NB4 (cell line): Measurements from ENCODE around the gene CCDC78.

Experiments used
- DNase-seq: peaks from one replicate; pipeline ENCODE4 v3.0.0; 2010; ENCODE audit warnings: low read depth
- H3K4me3 ChIP-seq: one replicate; pipeline ENCODE4 v1.5.1; 2011; ENCODE audit warnings: mild to moderate bottlenecking, low read depth, low read length, moderate library complexity
- CTCF ChIP-seq: IDR thresholded peaks from one replicate; pipeline ENCODE4 v1.5.1; 2012; ENCODE audit warnings: low read depth, low read length
- MAX ChIP-seq: IDR thresholded peaks from 2 replicates; pipeline ENCODE4 v1.6.1; 2011; ENCODE audit warnings: low read depth, low read length
- MYC ChIP-seq: IDR thresholded peaks from 2 replicates; pipeline ENCODE4 v1.6.1; 2011; ENCODE audit warnings: low read depth, low read length
- POLR2A ChIP-seq: IDR thresholded peaks from 2 replicates; pipeline ENCODE4 v1.6.1; 2011; ENCODE audit warnings: mild to moderate bottlenecking; ENCODE audit not compliant: insufficient read length; ENCODE audit errors: extremely low read depth

Gene CCDC78

GRCh38 chr16:718922-719321, 7.3 kb downstream of the CCDC78 start:
- no peak for DNase-seq
- H3K4me3 ChIP-seq: no peak overlapping the region
- TF ChIP-seq MAX (no peak), MYC (no peak), CTCF (no peak), POLR2A (no peak)

GRCh38 chr16:718389-718788, 7.9 kb downstream of the CCDC78 start:
- DNase-seq: no peak
- TF ChIP-seq MAX (no peak), CTCF (no peak), POLR2A (no peak), MYC (no peak)
- no peak overlapping the region for H3K4me3 ChIP-seq

GRCh38 chr16:717450-718245, 8.6 kb downstream of the CCDC78 start:
- DNase-seq: no peak
- TF ChIP-seq CTCF: no peak
- no peak for TF ChIP-seq MYC
- TF ChIP-seq MAX: no peak
- TF ChIP-seq POLR2A: no peak
- H3K4me3 ChIP-seq: no peak overlapping the region

- TF ChIP-seq MAX (no peak), POLR2A (no peak), CTCF (no peak), MYC (no peak)
- no peak for DNase-seq
- H3K4me3 ChIP-seq: no peak overlapping the region
Observed at GRCh38 chr16:716768-717325, 9.4 kb downstream of the CCDC78 start.

- no peak for TF ChIP-seq CTCF
- TF ChIP-seq MAX: no peak
- TF ChIP-seq POLR2A: no peak
- TF ChIP-seq MYC: no peak
- no peak overlapping the region for H3K4me3 ChIP-seq
- no peak for DNase-seq
Observed at GRCh38 chr16:716200-716568, 10.1 kb downstream of the CCDC78 start.
